Activated T-cell treated with anti-CD3 and anti-CD28 coated beads, Interleukin-2, amount 50 U/mL, for 72 hours (primary cell): ENCODE measurements around the gene MSL1. TPM values are rescaled to one million over a fixed set of nuclear protein-coding genes. Genes with fewer than 3 reads are reported as not detected.

ENCODE experiments used
- total RNA-seq, 2 donors: library from RNA; stranded (reverse); gene quantifications; one replicate each; pipeline ENCODE4 v1.2.3, GENCODE V29; 2022

Gene MSL1
- total RNA-seq, 2 donors from 2014 or later, result 115 to 121 TPM

Other genes starting within 250 kb of the MSL1 start
- 10 to 100 TPM; 57.0 to 58.0 TPM for gene GSDMB, start 203.3 kb upstream of the MSL1 start, total RNA-seq
- gene ORMDL3, start 194.4 kb upstream of the MSL1 start, total RNA-seq, result 100 to 1,000 TPM; 104 to 114 TPM
- gene LRRC3C, start 194.2 kb upstream of the MSL1 start, total RNA-seq, result not detected
- 1 to 10 TPM; 2.1 to 4.6 TPM for gene GSDMA, start 159.0 kb upstream of the MSL1 start, total RNA-seq
- 100 to 1,000 TPM in 1 of 2 donors, 10 to 100 TPM in 1; 95.5 to 103 TPM for gene PSMD3, start 141.2 kb upstream of the MSL1 start, total RNA-seq
- not detected for gene CSF3, start 106.5 kb upstream of the MSL1 start, total RNA-seq
- 10 to 100 TPM; 82.6 to 97.0 TPM for gene MED24, start 67.6 kb upstream of the MSL1 start, total RNA-seq
- 10 to 100 TPM; 12.2 to 14.7 TPM for gene THRA, start 59.0 kb upstream of the MSL1 start, total RNA-seq
- 1 to 10 TPM; 4.5 to 6.3 TPM for gene NR1D1, start 21.4 kb upstream of the MSL1 start, total RNA-seq
- 100 to 1,000 TPM; 106 to 144 TPM for gene CASC3, start 18.6 kb downstream of the MSL1 start, total RNA-seq
- 1 to 10 TPM; 3.0 to 6.6 TPM for gene RAPGEFL1, start 55.5 kb downstream of the MSL1 start, total RNA-seq
- 10 to 100 TPM; 31.5 to 35.5 TPM for gene WIPF2, start 97.3 kb downstream of the MSL1 start, total RNA-seq
- 10 to 100 TPM; 86.2 to 92.6 TPM for gene CDC6, start 165.9 kb downstream of the MSL1 start, total RNA-seq
- 10 to 100 TPM; 33.4 to 45.2 TPM for gene RARA, start 187.2 kb downstream of the MSL1 start, total RNA-seq
- not detected for gene GJD3, start 242.8 kb downstream of the MSL1 start, total RNA-seq